Middle frontal gyrus (tissue), 1 donor: ENCODE results near the gene PID1.
"Not testable (repeated sequence)": the region's sequence is repeated elsewhere in the genome, so short reads cannot be mapped to it uniquely, and the experiment has no call there.

ENCODE experiments used
- DNase-seq: peaks from one replicate; pipeline ENCODE4 v3.0.0-alpha.2; 2015; ENCODE audit warnings: low spot score; ENCODE audit errors: extremely low spot score

PID1 gene

GRCh38 chr2:229081411-229081810 lies 189.7 kb downstream of the PID1 start:
- no peak for DNase-seq

GRCh38 chr2:229080172-229080571 lies 190.9 kb downstream of the PID1 start:
- no peak for DNase-seq

GRCh38 chr2:229076886-229077285 lies 194.2 kb downstream of the PID1 start:
- not testable (repeated sequence) for DNase-seq

- DNase-seq = no peak
These were observed 197.2 kb downstream of the PID1 start for GRCh38 chr2:229073935-229074334.

- no peak for DNase-seq
These were observed 199.7 kb downstream of the PID1 start for GRCh38 chr2:229071292-229071976.

- no peak for DNase-seq
These were observed 204.9 kb downstream of the PID1 start for GRCh38 chr2:229066121-229066715.

GRCh38 chr2:229064749-229065148 lies 206.3 kb downstream of the PID1 start:
- DNase-seq = no peak

- DNase-seq = no peak
These were observed 210.9 kb downstream of the PID1 start for GRCh38 chr2:229060147-229060546.

- no peak for DNase-seq
These were observed 211.6 kb downstream of the PID1 start for GRCh38 chr2:229059331-229060033.

- no peak for DNase-seq
These were observed 213.0 kb downstream of the PID1 start for GRCh38 chr2:229057976-229058553.

- DNase-seq = no peak
These were observed 216.8 kb downstream of the PID1 start for GRCh38 chr2:229054311-229054710.

GRCh38 chr2:229051798-229052197 lies 219.3 kb downstream of the PID1 start:
- no peak for DNase-seq

GRCh38 chr2:229050133-229050532 lies 221.0 kb downstream of the PID1 start:
- DNase-seq = no peak

- DNase-seq = no peak
These were observed 223.0 kb downstream of the PID1 start for GRCh38 chr2:229048134-229048533.

- no peak for DNase-seq
These were observed 225.4 kb downstream of the PID1 start for GRCh38 chr2:229045671-229046070.

GRCh38 chr2:229044581-229044980 lies 226.5 kb downstream of the PID1 start:
- DNase-seq = no peak

GRCh38 chr2:229043681-229044080 lies 227.4 kb downstream of the PID1 start:
- no peak for DNase-seq

GRCh38 chr2:229042349-229042748 lies 228.7 kb downstream of the PID1 start:
- DNase-seq = no peak

GRCh38 chr2:229041691-229042090 lies 229.4 kb downstream of the PID1 start:
- no peak for DNase-seq

- no peak for DNase-seq
These were observed 233.5 kb downstream of the PID1 start for GRCh38 chr2:229037621-229038020.

GRCh38 chr2:229033816-229034215 lies 237.3 kb downstream of the PID1 start:
- no peak for DNase-seq

- DNase-seq = no peak
These were observed 238.4 kb downstream of the PID1 start for GRCh38 chr2:229032608-229033234.
